Activated CD4-positive, alpha-beta T cell treated with anti-CD3 and anti-CD28 coated beads, Interleukin-10, Interleukin-2, amounts not matched to agents 100 ng/mL and 50 ng/mL, durations not matched to agents 16 hours and 8 hours (primary cell): ENCODE data around the gene TSHZ2.
"Not testable (repeated sequence)": the region's sequence is repeated elsewhere in the genome, so short reads cannot be mapped to it uniquely, and the experiment has no call there.

Source experiments
- DNase-seq: peaks from one replicate; pipeline ENCODE4 v3.0.0-alpha.2; 2020

TSHZ2 gene

GRCh38 chr20:52965380-52965779 is 6.8 kb upstream of the TSHZ2 start:
- no peak for DNase-seq

- no peak for DNase-seq
Observed at GRCh38 chr20:52965819-52966218, 6.3 kb upstream of the TSHZ2 start.

GRCh38 chr20:52966543-52966942 is 5.6 kb upstream of the TSHZ2 start:
- not testable (repeated sequence) for DNase-seq

GRCh38 chr20:52971498-52972189 is 514 bp upstream of the TSHZ2 start:
- no peak for DNase-seq

- DNase-seq = peak; percentile 50
Observed at GRCh38 chr20:52972965-52973819, 1.0 kb downstream of the TSHZ2 start.

GRCh38 chr20:52974179-52974594 is 2.0 kb downstream of the TSHZ2 start:
- peak; percentile 82 for DNase-seq

- DNase-seq = peak; percentile 55
Observed at GRCh38 chr20:52975029-52975732, 3.0 kb downstream of the TSHZ2 start.

GRCh38 chr20:52975803-52976531 is 3.8 kb downstream of the TSHZ2 start:
- DNase-seq = no peak

GRCh38 chr20:52978851-52979250 is 6.7 kb downstream of the TSHZ2 start:
- peak; percentile 24 for DNase-seq

- DNase-seq = no peak
Observed at GRCh38 chr20:52981051-52981450, 8.9 kb downstream of the TSHZ2 start.

GRCh38 chr20:52983726-52984450 is 11.7 kb downstream of the TSHZ2 start:
- DNase-seq = no peak

GRCh38 chr20:52984451-52984810 is 12.3 kb downstream of the TSHZ2 start:
- no peak for DNase-seq

- no peak for DNase-seq
Observed at GRCh38 chr20:52985687-52986086, 13.5 kb downstream of the TSHZ2 start.

GRCh38 chr20:52987295-52987694 is 15.1 kb downstream of the TSHZ2 start:
- DNase-seq = no peak

GRCh38 chr20:52991830-52992229 is 19.7 kb downstream of the TSHZ2 start:
- no peak for DNase-seq

- DNase-seq = no peak
Observed at GRCh38 chr20:52992632-52993031, 20.5 kb downstream of the TSHZ2 start.

GRCh38 chr20:52993076-52993475 is 20.9 kb downstream of the TSHZ2 start:
- DNase-seq = no peak

GRCh38 chr20:52994184-52994970 is 22.2 kb downstream of the TSHZ2 start:
- DNase-seq = no peak

GRCh38 chr20:52996130-52996529 is 24.0 kb downstream of the TSHZ2 start:
- no peak for DNase-seq

- no peak for DNase-seq
Observed at GRCh38 chr20:52996658-52997057, 24.5 kb downstream of the TSHZ2 start.

- DNase-seq = no peak
Observed at GRCh38 chr20:52998268-52998667, 26.1 kb downstream of the TSHZ2 start.
